Lung (tissue), 12 donors: Measurements from ENCODE around the gene ZMPSTE24. TPM values are rescaled to one million over a fixed set of nuclear protein-coding genes. Genes with fewer than 3 reads are reported as not detected.

Experiments used
- ATAC-seq: fragments of 200-7000 bp; cut with Tn5 transposase; one replicate; pipeline ENCODE4 v1.9.1; 2020; ENCODE audit warnings: moderate number of reproducible peaks; ENCODE audit not compliant: insufficient read depth, low FRiP score
- DNase-seq, 3 donors: peaks; one replicate each; pipeline ENCODE4 v3.0.0-alpha.2; 2013 to 2017
- H3K27ac ChIP-seq, 2 donors: one replicate each; pipeline ENCODE4 v1.5.1; 2013; ENCODE audit warnings: mild to moderate bottlenecking in 2 of 2, moderate library complexity in 2 of 2, control low read depth in 1 of 2, inconsistent platforms in 1 of 2, low read depth in 1 of 2, low read length in 1 of 2
- H3K27me3 ChIP-seq, 3 donors: one replicate each; pipeline ENCODE4 v1.5.1; 2013; ENCODE audit warnings: low read length in 2 of 3; ENCODE audit not compliant: control insufficient read depth in 3 of 3, insufficient read depth in 3 of 3
- H3K36me3 ChIP-seq, 4 donors: one replicate each; pipeline ENCODE4 v1.5.1; 2013; ENCODE audit warnings: low read length in 4 of 4, mild to moderate bottlenecking in 1 of 4, moderate library complexity in 1 of 4; ENCODE audit not compliant: control insufficient read depth in 4 of 4, insufficient read depth in 4 of 4
- H3K4me1 ChIP-seq, 5 donors: one replicate each; pipeline ENCODE4 v1.5.1; 2013; ENCODE audit warnings: low read length in 5 of 5, mild to moderate bottlenecking in 2 of 5, moderate library complexity in 1 of 5; ENCODE audit not compliant: control insufficient read depth in 5 of 5, insufficient read depth in 5 of 5
- H3K4me3 ChIP-seq: one replicate; pipeline ENCODE4 v1.5.1; 2013; ENCODE audit warnings: mild to moderate bottlenecking, control low read depth, moderate library complexity
- H3K9ac ChIP-seq, 2 donors: one replicate each; pipeline ENCODE4 v1.5.1; 2013; ENCODE audit warnings: low read length in 2 of 2, control low read depth in 1 of 2; ENCODE audit not compliant: insufficient read depth in 1 of 2
- H3K9me3 ChIP-seq, 4 donors: one replicate each; pipeline ENCODE4 v1.5.1; 2013; ENCODE audit warnings: low read length in 3 of 4, mild to moderate bottlenecking in 1 of 4, moderate library complexity in 1 of 4; ENCODE audit not compliant: control insufficient read depth in 4 of 4, insufficient read depth in 3 of 4
- WGBS, 2 donors: extraction: QIAGEN DNeasy Blood & Tissue Kit; methylation state at CpG; one replicate each; pipeline ENCODE4 v1.1.7; 2013; 5-methylcytosine and 5-hydroxymethylcytosine counted together
- polyA plus RNA-seq, 2 donors: library from polyadenylated mRNA; stranded (reverse); fragments of 200-250 nt; gene quantifications; one replicate each; pipeline ENCODE4 v1.2.1, GENCODE V29; 2013
- total RNA-seq, 2 donors: library from RNA; depleted of rRNA in 1 of 2; stranded (reverse); fragments of >200 nt in 1 of 2; gene quantifications; one replicate each; pipeline ENCODE4 v1.2.1, GENCODE V29; 2014 to 2021
- TF ChIP-seq, protein P1 (sequence below): IDR thresholded peaks from 2 replicates; pipeline ENCODE4 v1.5.1; 2012; ENCODE audit warnings: mild to moderate bottlenecking; ENCODE audit errors: control extremely low read depth, extremely low read depth
- donor health status: control.
- donor health status: control.
- donor health status: Bipolar disorder and iron deficiency.
- donor health status: healthy.
- donor health status: DM: yes; HTN: yes; CAD: no.

The ZMPSTE24 gene
- total and polyA plus RNA-seq, 4 donors, result 17.2 to 41.8 (median 35.3) TPM

DNA sequence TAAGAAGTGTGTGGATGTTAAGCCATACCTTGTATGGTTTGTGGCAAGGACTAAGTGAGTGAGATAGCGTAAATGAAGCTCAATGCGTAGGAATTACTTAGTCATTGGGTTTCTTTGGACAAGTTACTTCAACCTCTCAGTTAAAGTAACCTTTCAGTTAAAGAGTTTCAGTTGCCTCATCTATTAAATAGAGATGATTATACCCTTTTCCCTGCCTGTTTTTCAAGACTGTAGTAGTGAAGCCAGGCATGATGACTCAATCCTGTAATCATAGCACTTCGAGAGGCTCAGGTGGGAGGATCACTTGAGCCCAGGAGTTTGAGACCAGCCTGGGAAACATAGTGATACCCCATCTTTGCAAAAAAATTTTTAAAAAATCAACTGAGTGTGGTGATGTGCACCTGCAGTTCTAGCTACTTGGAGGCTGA lies 6.3 kb downstream of the ZMPSTE24 start:
- Histone ChIP-seq H3K9ac (no peak overlapping the region), H3K27me3 (no peaks in the 10 kb centered on the region), H3K4me1 (peaks cover 0 to 18% (median 3%) of the 10 kb centered on the region in 5 donors), H3K27ac (no peak overlapping the region), H3K4me3 (no peak overlapping the region), H3K9me3 (no peaks in the 10 kb centered on the region), H3K36me3 (peaks cover 16 to 39% (median 20%) of the 10 kb centered on the region in 4 donors)
- TF ChIP-seq, protein P1, sequence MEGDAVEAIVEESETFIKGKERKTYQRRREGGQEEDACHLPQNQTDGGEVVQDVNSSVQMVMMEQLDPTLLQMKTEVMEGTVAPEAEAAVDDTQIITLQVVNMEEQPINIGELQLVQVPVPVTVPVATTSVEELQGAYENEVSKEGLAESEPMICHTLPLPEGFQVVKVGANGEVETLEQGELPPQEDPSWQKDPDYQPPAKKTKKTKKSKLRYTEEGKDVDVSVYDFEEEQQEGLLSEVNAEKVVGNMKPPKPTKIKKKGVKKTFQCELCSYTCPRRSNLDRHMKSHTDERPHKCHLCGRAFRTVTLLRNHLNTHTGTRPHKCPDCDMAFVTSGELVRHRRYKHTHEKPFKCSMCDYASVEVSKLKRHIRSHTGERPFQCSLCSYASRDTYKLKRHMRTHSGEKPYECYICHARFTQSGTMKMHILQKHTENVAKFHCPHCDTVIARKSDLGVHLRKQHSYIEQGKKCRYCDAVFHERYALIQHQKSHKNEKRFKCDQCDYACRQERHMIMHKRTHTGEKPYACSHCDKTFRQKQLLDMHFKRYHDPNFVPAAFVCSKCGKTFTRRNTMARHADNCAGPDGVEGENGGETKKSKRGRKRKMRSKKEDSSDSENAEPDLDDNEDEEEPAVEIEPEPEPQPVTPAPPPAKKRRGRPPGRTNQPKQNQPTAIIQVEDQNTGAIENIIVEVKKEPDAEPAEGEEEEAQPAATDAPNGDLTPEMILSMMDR, result no peak
- DNase-seq, result no peak
- ATAC-seq, result no peak
- 94 to 95% methylated on average over 3 of the region's 3 CpGs for WGBS, 2 donors

GRCh38 chr1:40265298-40265697 lies 7.3 kb downstream of the ZMPSTE24 start:
- no peak for DNase-seq
- TF ChIP-seq, protein P1, result no peak
- Histone ChIP-seq H3K27me3 (no peaks in the 10 kb centered on the region), H3K36me3 (peaks cover 14 to 43% (median 21%) of the 10 kb centered on the region in 4 donors), H3K4me1 (peaks cover 0 to 15% (median 0%) of the 10 kb centered on the region in 5 donors), H3K27ac (no peak overlapping the region), H3K4me3 (no peak overlapping the region), H3K9me3 (no peaks in the 10 kb centered on the region), H3K9ac (no peak overlapping the region)
- no peak for ATAC-seq

DNA sequence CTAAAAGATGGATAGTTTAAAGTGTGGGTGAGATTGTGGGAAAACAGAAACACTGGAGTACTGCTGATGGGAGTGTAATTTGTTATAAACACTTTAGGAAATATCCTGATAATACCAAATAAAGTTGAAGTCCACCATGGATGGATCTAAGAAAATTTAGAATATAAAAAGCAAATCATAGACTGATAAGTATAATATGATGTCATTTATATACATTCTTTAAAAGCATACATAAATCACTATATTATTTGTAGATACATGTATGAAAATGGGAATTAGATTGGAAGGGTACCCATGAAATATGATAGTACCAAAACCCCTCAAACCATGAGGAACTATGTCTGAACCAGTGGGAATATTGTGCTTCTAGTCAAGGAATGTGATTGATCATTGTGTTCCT lies 7.9 kb downstream of the ZMPSTE24 start:
- peaks cover 18 to 42% (median 24%) of the 10 kb centered on the region in 4 donors for H3K36me3 ChIP-seq
- H3K4me1 ChIP-seq, result peaks cover 0 to 19% (median 0%) of the 10 kb centered on the region in 5 donors
- H3K27me3 ChIP-seq, result no peaks in the 10 kb centered on the region
- no peaks in the 10 kb centered on the region for H3K9me3 ChIP-seq
- ATAC-seq, result no peak
- no peak overlapping the region for H3K4me3 ChIP-seq
- TF ChIP-seq, protein P1, result no peak
- H3K27ac ChIP-seq, result no peak overlapping the region
- DNase-seq, result no peak
- no peak overlapping the region for H3K9ac ChIP-seq
